ENCODE results near the gene NGDN.

GRCh38 chr14:23512156-23512555 is 42.7 kb downstream of the NGDN start:
- TF ChIP-seq POLR2A (IDR thresholded peaks at IDR 0.05) = no peak
- no peak for TF ChIP-seq CTCF (IDR thresholded peaks at IDR 0.05)
